Suppressor macrophage treated with lipopolysaccharide for 4 hours (primary cell): ENCODE measurements around the gene ARMH4.

Experiments used
- DNase-seq: peaks from one replicate; pipeline ENCODE4 v3.0.0-alpha.2; 2020

The ARMH4 gene

GRCh38 chr14:57957441-57957840 lies 194.6 kb downstream of the ARMH4 start:
- DNase-seq: no peak
